Measurements from ENCODE around the gene TRO.

Gene TRO

GRCh38 chrX:54964766-54965497, 44.3 kb downstream of the TRO start:
- TF ChIP-seq TAF1 (IDR thresholded peaks at IDR 0.05; ENCODE audit: borderline replicate concordance, low read depth, low read length) = no peak
- TF ChIP-seq POLR2AphosphoS5 (IDR thresholded peaks at IDR 0.05; ENCODE audit: low read depth, low read length) = no peak
- TF ChIP-seq POLR2A (IDR thresholded peaks at IDR 0.05; ENCODE audit: low read depth, low read length) = no peak
- no peak for FAIRE-seq
- no peak for DNase-seq (ENCODE audit: insufficient read length)

GRCh38 chrX:54977387-54977786, 56.8 kb downstream of the TRO start:
- TF ChIP-seq POLR2A (IDR thresholded peaks at IDR 0.05; ENCODE audit: low read depth, low read length) = no peak
- TF ChIP-seq POLR2AphosphoS5 (IDR thresholded peaks at IDR 0.05; ENCODE audit: low read depth, low read length) = no peak
- TF ChIP-seq TAF1 (IDR thresholded peaks at IDR 0.05; ENCODE audit: borderline replicate concordance, low read depth, low read length) = no peak
- no peak for DNase-seq (ENCODE audit: insufficient read length)
- FAIRE-seq = no peak

GRCh38 chrX:54978448-54978847, 57.8 kb downstream of the TRO start:
- FAIRE-seq = no peak
- TF ChIP-seq POLR2AphosphoS5 (IDR thresholded peaks at IDR 0.05; ENCODE audit: low read depth, low read length) = no peak
- TF ChIP-seq POLR2A (IDR thresholded peaks at IDR 0.05; ENCODE audit: low read depth, low read length) = no peak
- TF ChIP-seq TAF1 (IDR thresholded peaks at IDR 0.05; ENCODE audit: borderline replicate concordance, low read depth, low read length) = no peak
- no peak for DNase-seq (ENCODE audit: insufficient read length)

GRCh38 chrX:54979432-54979831, 58.8 kb downstream of the TRO start:
- no peak for TF ChIP-seq TAF1 (IDR thresholded peaks at IDR 0.05; ENCODE audit: borderline replicate concordance, low read depth, low read length)
- no peak for TF ChIP-seq POLR2A (IDR thresholded peaks at IDR 0.05; ENCODE audit: low read depth, low read length)
- no peak for TF ChIP-seq POLR2AphosphoS5 (IDR thresholded peaks at IDR 0.05; ENCODE audit: low read depth, low read length)
- DNase-seq (ENCODE audit: insufficient read length) (no peak), FAIRE-seq (no peak)

GRCh38 chrX:54980334-54980733, 59.7 kb downstream of the TRO start:
- TF ChIP-seq POLR2AphosphoS5 (IDR thresholded peaks at IDR 0.05; ENCODE audit: low read depth, low read length) (no peak), POLR2A (IDR thresholded peaks at IDR 0.05; ENCODE audit: low read depth, low read length) (no peak), TAF1 (IDR thresholded peaks at IDR 0.05; ENCODE audit: borderline replicate concordance, low read depth, low read length) (no peak)
- FAIRE-seq = no peak

More at GRCh38 chrX:54980334-54980733, 59.7 kb downstream of the TRO start:
- no peak for DNase-seq (ENCODE audit: insufficient read length)

Data from GM12892 (cell line).